C4-2B (cell line): ENCODE data around the gene ANO10.

Source experiments
- ZFX ChIP-seq: fragments of 450-650 bp; IDR thresholded peaks from 2 replicates; pipeline ENCODE4 v1.6.1; 2017
- TF ChIP-seq, protein P1 (sequence below): fragments of 450-650 bp; conservative IDR thresholded peaks from 2 replicates; pipeline ENCODE4 v1.5.1; 2017; ENCODE audit warnings: mild to moderate bottlenecking

DNA sequence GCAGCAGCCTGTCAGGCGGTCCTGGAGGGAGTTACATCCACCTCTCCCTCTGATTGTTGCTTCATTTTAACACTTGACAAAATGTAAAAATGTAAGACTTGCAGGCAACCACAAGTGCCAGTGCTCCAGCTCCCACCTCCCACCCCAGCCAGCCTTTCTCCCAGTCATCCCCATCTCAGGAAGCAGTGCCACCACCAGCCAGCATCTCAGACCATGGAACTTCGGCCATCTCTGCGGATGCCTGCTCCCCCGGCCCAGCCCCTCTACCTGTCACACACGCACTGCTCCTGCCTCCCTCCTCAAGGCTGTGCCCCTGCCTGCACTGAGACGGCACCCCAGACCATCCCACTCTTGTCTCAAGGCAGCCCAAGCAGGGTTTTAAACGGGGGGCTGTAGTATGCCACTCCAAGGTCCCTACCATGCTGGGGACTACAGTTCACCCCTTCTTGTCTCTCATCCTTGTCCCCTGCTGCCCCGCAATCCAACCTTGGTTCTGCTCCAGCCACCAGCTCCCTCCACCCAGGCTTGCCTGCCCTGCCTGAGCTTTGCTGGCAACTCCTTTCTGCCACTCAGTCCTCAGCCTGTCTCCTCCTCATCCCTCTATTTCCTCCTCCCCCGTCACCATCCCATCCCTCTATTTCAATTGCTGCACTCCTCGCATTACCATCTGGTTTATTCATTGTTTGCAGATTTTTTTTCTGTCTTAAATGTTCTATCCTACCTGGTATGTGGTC is 249.6 kb downstream of the ANO10 start:
- TF ChIP-seq, protein P1, sequence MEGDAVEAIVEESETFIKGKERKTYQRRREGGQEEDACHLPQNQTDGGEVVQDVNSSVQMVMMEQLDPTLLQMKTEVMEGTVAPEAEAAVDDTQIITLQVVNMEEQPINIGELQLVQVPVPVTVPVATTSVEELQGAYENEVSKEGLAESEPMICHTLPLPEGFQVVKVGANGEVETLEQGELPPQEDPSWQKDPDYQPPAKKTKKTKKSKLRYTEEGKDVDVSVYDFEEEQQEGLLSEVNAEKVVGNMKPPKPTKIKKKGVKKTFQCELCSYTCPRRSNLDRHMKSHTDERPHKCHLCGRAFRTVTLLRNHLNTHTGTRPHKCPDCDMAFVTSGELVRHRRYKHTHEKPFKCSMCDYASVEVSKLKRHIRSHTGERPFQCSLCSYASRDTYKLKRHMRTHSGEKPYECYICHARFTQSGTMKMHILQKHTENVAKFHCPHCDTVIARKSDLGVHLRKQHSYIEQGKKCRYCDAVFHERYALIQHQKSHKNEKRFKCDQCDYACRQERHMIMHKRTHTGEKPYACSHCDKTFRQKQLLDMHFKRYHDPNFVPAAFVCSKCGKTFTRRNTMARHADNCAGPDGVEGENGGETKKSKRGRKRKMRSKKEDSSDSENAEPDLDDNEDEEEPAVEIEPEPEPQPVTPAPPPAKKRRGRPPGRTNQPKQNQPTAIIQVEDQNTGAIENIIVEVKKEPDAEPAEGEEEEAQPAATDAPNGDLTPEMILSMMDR: no peak
- no peak for TF ChIP-seq ZFX
